Fibroblast of upper back skin (primary cell): Measurements from ENCODE around the gene SH2D3A.
"Not testable (repeated sequence)": the region's sequence is repeated elsewhere in the genome, so short reads cannot be mapped to it uniquely, and the experiment has no call there.

Source experiments
- DNase-seq: peaks from one replicate; pipeline ENCODE4 v3.0.0-alpha.2; 2013

Gene SH2D3A

DNA sequence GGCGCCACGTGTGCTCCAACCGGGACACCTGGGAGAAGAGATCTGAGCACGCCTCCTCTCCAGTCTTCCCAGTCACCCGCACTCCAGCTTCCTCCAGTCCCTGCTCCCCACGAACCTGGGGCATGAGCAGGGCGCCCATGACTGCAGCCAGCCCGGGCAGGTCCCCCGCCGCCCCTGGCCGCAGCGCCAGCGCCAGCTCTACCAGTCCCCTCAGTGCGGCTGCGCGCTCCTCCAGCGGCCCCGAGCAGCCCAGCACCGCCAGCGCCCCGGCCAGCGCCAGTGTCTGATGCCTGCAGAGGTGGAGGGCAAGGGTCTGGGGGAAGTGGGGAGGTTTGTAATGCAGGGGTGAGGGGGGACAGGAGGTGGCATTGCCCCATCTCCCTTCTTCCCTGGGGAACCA lies 13.1 kb downstream of the SH2D3A start:
- no peak for DNase-seq

DNA sequence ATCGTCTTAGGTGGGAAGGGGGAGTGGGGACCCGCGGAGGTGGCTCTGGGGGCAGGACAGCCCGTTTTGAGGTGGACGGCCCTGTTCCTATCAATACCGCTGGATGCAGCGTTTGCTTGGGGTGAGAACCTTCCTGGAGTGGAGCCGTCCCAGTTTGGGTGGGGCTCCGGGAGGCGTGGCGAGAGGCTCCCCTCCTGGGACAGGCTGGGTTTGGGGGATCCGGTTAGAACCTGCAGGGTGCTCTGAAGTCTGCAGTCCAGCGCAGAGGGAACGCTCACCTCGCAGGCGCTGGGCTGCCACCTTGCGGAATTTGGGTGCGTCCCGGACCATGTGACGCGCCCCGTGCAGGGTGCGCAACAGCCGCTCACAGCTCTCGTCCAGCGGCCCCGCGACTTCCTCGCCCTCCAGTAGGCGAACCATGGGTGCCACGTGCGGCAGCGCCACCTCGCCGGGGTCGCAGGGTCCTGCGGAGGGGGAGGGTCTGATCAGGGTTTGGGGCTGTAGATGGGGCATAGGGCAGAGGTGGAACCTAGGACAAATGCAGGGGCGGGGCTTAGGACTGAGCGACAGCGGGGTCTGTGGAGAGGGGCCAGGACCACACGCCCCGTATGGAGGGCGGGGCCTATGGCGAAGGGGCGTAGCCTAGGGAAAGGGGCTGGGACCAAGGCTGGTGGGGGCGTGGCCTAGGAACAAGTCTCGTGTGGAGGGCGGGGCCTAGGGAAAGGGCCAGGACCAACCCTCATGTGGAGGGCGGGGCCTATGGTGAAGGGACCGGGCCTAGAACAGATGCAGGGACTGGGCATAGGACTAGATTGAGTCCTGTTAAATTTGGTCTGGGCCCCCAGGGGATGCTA lies 13.8 kb downstream of the SH2D3A start:
- peak; percentile 44 for DNase-seq

- DNase-seq, result no peak
Observed at GRCh38 chr19:6752256-6753177, 14.7 kb downstream of the SH2D3A start.

DNA sequence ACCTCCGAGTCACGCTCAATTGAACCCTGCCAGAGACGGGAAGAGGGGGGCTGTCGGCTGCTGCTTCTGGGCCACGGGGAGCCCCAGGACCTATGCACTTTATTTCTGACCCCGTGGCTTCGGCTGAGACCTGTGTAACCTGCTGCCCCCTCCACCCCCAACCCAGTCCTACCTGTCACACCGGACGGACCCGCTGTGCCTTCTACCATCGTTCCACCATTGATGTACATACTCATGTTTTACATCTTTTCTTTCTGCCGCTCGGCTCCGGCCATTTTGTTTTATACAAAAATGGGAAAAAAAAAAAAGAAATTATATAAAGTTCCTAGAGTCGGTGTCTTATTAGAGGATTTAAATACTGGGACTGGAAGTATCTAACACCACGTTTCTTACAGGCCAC lies 16.0 kb downstream of the SH2D3A start:
- no peak for DNase-seq

DNA sequence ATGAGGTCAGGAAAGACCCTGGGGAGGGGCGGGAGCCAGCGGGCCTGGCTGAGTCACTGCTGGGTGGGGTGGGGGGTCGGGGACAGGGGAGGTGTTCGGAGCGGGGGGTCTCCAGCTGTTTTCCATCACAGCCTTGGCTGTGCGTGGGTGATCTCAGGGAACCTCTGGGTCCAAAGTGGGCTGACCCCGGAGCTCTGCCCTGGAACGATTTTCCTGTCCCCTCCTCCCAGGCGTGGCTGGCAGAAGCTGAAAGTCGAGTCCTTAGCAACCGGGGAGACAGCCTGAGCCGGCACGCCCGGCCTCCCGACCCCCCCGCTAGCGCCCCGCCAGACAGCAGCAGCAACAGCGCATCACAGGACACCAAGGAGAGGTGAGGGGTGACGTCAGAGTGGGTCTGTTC lies 17.2 kb downstream of the SH2D3A start:
- no peak for DNase-seq

DNA sequence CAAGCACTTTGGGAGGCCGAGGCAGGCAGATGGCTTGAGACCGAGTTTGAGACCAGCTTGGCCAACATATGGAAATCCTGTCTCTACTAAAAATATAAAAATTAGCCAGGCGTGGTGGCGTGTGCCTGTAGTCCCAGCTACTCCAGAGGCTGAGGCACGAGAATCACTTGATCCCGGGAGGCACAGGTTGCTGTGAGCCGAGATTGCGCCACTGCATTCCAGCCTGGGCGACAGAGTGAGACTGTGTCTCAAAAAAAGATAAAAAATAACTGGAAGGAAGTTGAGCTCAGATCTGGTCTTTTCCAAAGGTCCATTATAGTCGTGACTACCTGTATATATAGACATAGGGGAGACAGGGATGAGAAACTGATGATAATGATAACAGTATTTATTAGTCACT lies 18.7 kb downstream of the SH2D3A start:
- not testable (repeated sequence) for DNase-seq

- DNase-seq, result no peak
Observed at GRCh38 chr19:6745965-6746364, 21.3 kb downstream of the SH2D3A start.

DNA sequence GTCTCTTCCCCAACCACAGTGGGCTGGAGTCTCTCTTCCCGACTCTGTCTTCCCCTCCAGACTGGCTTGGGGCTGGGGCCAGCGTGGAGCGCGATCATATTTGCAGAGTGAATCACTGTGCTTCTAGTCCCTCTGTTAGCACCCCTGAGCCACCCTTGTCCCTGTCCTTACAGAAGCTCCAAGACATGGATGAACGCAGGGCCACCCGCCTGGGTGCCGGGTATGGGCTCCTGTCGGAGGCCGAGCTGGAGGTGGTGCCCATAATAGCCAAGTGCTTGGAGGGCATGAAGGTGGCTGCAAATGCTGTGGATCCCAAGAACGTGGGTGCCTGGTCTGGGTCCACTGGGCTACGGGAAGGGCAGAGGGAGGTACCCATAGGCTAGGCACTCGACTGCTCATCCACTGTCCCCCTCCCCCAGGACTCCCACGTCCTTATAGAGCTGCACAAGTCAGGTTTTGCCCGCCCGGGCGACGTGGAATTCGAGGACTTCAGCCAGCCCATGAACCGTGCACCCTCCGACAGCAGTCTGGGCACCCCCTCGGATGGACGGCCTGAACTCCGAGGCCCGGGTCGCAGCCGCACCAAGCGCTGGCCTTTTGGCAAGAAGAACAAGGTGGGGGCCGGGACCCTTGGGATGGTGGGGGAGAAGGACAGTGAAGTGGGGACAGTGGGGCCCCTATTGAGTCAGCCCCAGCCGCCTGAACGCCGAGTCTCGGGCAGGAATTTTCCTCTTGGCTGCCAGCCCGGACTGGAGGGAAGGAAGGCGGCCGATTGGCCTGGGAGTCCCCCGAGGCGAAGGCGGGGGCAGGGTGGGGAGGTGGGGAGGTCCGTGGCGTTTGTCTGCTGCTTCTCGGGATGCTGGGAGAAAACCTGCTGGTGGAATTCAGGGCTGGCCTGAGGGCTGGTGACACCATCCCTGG lies 22.6 kb downstream of the SH2D3A start:
- DNase-seq, result peak; percentile 82

DNA sequence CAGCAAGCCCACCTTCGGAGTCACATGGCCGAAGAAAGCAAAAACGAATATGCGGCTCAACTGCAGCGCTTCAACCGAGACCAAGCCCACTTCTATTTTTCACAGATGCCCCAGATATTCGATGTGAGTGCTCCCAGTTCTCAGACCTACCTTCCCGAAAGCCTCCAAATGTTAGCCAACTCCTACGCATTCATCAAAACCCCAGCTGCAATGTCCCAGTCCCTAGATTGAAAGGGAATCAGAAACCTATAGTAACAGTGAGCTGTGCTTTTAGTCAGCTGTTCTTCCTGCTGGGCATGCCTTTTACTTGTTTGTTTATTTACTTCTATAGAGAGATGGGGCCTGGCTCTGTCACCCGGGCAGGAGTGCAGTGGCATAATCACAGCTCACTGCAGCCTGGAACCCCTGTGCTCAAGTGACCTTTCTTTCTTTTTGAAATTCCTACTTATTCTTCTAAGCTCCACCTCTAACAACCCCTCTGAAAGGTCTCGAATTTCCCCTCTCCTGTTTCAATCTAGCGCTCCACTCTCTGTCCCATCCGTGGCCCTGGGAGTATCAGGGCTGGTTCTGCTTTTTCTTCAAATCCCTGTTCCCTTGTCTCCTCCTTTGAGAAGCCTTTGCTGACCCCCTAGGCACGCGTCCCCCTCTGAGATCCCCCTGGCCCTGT lies 23.4 kb downstream of the SH2D3A start:
- no peak for DNase-seq

GRCh38 chr19:6743066-6743465 lies 24.2 kb downstream of the SH2D3A start:
- no peak for DNase-seq

DNA sequence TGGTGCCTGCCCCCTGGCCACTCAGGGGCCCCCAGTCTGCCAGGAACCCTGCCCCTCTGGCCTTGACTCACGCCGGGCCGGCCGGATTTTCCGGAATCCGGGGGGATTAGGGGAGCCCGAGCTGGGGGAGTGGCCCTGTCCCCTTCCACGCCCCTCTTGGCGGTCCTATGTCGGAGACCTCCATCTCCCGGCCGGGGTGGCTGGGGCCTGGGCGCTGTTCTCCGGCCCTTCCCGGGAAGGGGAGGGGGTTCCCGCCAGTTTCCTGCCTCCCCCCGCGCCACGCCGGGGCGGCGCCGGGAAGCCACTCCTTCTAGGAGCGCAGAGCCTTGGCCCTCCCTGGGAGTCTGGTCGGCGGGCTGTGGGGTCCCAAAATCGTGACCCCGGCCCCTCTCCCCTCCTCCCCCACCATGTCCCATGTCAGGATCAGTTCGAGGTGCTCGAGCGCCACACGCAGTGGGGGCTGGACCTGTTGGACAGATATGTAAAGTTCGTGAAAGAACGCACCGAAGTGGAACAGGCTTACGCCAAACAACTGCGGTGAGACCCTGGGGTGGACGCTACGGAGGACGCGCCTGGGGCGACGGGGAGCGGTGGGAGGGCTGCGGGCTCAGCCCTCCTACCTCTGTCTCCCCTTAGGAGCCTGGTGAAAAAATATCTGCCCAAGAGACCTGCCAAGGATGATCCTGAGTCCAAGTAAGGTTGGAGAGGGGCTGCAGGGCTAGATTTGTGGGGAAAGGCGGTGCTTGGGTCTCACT lies 26.5 kb downstream of the SH2D3A start:
- peak; percentile 28 for DNase-seq

GRCh38 chr19:6739883-6740588 lies 27.2 kb downstream of the SH2D3A start:
- no peak for DNase-seq

DNA sequence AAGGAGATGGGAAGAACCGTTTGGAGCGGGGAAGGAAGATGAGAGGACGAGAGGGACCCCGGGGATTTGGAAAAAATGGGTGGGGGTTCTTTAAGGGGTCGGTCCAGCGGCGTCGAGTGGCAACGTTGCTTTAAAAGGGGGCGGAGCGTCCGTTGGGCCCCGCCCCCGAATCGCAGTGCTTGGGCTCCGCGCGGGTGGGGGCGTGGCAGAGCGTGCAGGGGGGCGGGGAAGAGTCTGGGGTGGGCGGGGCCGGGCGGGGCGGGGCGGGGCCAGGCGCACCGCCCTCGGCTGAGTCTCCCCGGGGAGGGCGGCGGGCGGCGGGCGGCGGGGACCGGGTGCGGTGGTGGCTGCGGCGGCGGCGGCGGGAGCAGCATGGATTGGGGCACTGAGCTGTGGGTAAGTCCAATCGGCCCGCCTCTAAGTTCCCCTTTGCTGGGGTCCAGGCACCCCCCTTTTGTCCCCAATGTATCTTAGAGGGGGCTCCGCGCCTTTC lies 27.8 kb downstream of the SH2D3A start, which contains the start of gene TRIP10:
TRIP10 (plus strand) TSS at position 291 of the 493 bp plus-strand sequence; CDS start at position 373, 82 bp downstream.
- DNase-seq, result peak; percentile 84

GRCh38 chr19:6738787-6739389 lies 28.3 kb downstream of the SH2D3A start:
- no peak for DNase-seq

DNA sequence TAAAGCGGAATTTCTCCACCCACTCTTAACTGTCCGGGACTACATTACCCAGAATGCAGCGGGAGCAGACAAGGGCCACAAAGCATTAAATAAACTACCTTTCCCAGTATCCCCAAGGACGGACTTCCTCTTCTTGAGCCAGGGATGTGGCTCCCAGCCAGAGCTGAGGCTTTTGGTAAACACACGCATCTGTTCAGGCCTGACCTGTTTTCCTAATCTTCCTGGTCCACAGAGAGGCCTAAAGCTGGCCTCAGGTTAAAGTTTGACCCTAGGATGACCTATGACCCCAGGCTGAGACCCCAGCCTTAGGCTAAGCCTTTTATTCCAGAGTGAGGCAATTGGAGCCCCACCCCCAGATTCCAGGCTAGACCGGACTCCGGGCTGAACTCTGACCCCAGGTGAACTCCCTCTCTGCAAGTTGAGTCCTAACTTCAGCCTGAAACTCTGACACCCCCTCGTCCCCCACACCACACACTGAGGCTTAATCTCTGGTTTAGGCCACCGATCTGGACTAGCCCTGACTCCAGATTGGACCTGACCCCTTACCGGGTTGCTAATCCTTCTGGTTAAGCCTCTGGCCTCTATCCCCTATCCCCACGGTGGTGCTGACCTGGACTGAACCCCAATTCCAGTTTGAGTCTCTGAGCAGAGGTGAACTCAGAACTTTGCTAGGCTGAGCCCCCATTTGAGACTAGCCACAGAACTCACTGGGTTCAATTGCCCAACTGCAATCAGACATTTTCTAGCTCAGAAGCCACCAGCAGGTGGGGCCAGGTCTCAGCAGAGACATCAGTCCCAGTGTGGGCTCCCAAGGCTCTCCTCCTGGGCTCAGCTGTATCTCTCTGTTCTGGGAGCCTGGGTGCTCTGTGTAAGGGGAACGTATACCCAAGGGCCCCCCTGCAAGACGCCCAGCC lies 29.1 kb downstream of the SH2D3A start:
- peak; percentile 87 for DNase-seq

DNA sequence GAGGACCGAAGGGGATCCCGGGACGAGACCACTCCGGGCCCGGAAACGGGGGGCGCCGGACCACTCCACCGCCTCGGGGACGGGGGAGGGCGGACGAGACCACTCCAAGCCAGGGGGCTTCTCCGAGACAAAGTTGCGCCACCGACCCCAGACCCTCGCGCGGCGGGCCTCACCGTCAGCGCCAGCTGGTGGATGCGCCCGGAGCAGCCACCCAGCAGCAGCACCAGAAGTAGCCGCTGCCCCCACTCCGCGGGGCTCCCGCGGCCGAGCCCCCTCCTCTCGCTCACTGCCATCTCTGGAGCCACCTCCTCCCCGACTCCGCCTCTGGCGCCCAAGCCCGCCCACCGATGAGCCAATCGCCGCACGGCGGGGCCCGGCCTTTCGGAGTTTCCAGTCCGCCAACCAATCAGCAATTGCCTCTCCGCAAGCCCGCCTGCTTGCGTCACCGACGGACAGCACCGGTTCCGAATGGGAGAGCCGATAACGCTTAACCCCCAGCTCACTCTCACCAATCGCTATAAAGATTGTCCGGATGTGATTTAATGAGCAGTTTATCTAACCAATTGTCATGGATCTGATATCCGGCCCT lies 29.9 kb downstream of the SH2D3A start, which contains the start of gene GPR108:
GPR108 (minus strand) TSS at position 297 of the 589 bp plus-strand sequence; CDS start at position 293, 4 bp downstream.
- peak; percentile 100 for DNase-seq

- no peak for DNase-seq
Observed at GRCh38 chr19:6736917-6737283, 30.3 kb downstream of the SH2D3A start.
